Neural cell (in vitro differentiated cells): ENCODE measurements around the gene SS18L1. TPM values are rescaled to one million over a fixed set of nuclear protein-coding genes. Genes with fewer than 3 reads are reported as not detected.

Experiments
- H2AFZ ChIP-seq: fragments of 200-600, 300-800 bp; sonication (generic), shearing (Covaris generic); 2 replicates; pipeline ENCODE4 v1.6.0; 2014; ENCODE audit warnings: low read depth, mild to moderate bottlenecking, antibody characterized with exemption, low read length, moderate library complexity
- H3F3A ChIP-seq: fragments of 200-600 bp; shearing (Covaris generic); 2 replicates; pipeline ENCODE4 v1.6.1; 2016; ENCODE audit warnings: mild to moderate bottlenecking, moderate library complexity, mixed read lengths, antibody characterized with exemption, low read length; ENCODE audit not compliant: insufficient read depth, poor library complexity, severe bottlenecking
- H3K27ac ChIP-seq: fragments of 200-600, 300-800 bp; sonication (generic), shearing (Covaris generic); 2 replicates; pipeline ENCODE4 v1.5.1; 2014; ENCODE audit warnings: mild to moderate bottlenecking, low read length, moderate library complexity
- H3K27me3 ChIP-seq: fragments of 300-800, 200-600 bp; sonication (generic), shearing (Covaris generic); 2 replicates; pipeline ENCODE4 v1.6.0; 2014; ENCODE audit warnings: mild to moderate bottlenecking, low read depth, low read length, moderate library complexity; ENCODE audit not compliant: insufficient read depth
- H3K36me3 ChIP-seq: fragments of 300-800, 200-600 bp; sonication (generic), shearing (Covaris generic); 2 replicates; pipeline ENCODE4 v1.5.1; 2014; ENCODE audit warnings: mild to moderate bottlenecking, antibody characterized with exemption, low read length, moderate library complexity; ENCODE audit not compliant: insufficient read depth
- H3K4me2 ChIP-seq: fragments of 300-800, 200-600 bp; sonication (generic), shearing (Covaris generic); 2 replicates; pipeline ENCODE4 v1.6.0; 2014; ENCODE audit warnings: mild to moderate bottlenecking, low read length
- H3K4me3 ChIP-seq: fragments of 300-800, 200-600 bp; sonication (generic), shearing (Covaris generic); 2 replicates; pipeline ENCODE4 v1.5.1; 2014; ENCODE audit warnings: mild to moderate bottlenecking, low read length, moderate library complexity
- H3K79me2 ChIP-seq: fragments of 200-600 bp; shearing (Covaris generic); replicated peaks from 2 replicates; pipeline ENCODE4 v1.6.0; 2014; ENCODE audit warnings: mild to moderate bottlenecking, low read length, moderate library complexity; ENCODE audit not compliant: insufficient read depth
- H3K9ac ChIP-seq: fragments of 300-800, 200-600 bp; sonication (generic), shearing (Covaris generic); 2 replicates; pipeline ENCODE4 v1.6.1; 2016; ENCODE audit warnings: mild to moderate bottlenecking, low read length, mixed read lengths
- H3K9me2 ChIP-seq: fragments of 200-600 bp; shearing (Covaris generic); 2 replicates; pipeline ENCODE4 v1.6.1; 2016; ENCODE audit warnings: mild to moderate bottlenecking, low read length, mixed read lengths; ENCODE audit not compliant: insufficient read depth
- H3K9me3 ChIP-seq: fragments of 200-600, 300-800 bp; sonication (generic), shearing (Covaris generic); 2 replicates; pipeline ENCODE4 v1.6.1; 2016; ENCODE audit warnings: mild to moderate bottlenecking, mixed run types, low read length, moderate library complexity, mixed read lengths
- H4K20me1 ChIP-seq: fragments of 200-600 bp; shearing (Covaris generic); 2 replicates; pipeline ENCODE4 v1.6.1; 2016; ENCODE audit warnings: mild to moderate bottlenecking, mixed run types; ENCODE audit not compliant: insufficient read depth
- EP300 ChIP-seq: fragments of 450-650 bp; conservative IDR thresholded peaks from 2 replicates; pipeline ENCODE4 v1.6.1; 2014; ENCODE audit warnings: antibody characterized with exemption, mild to moderate bottlenecking, moderate library complexity; ENCODE audit not compliant: poor library complexity, severe bottlenecking
- EZH2 ChIP-seq: fragments of 200-600, 300-800 bp; shearing (Covaris generic), sonication (generic); IDR thresholded peaks from 2 replicates; pipeline ENCODE4 v1.6.1; 2014; ENCODE audit warnings: antibody characterized with exemption, low read length, borderline replicate concordance, mild to moderate bottlenecking; ENCODE audit not compliant: insufficient read depth, poor library complexity, severe bottlenecking
- MXI1 ChIP-seq: fragments of 450-650 bp; conservative IDR thresholded peaks from 2 replicates; pipeline ENCODE4 v1.6.1; 2014; ENCODE audit warnings: antibody characterized with exemption, mild to moderate bottlenecking; ENCODE audit not compliant: poor library complexity, severe bottlenecking
- POLR2AphosphoS5 ChIP-seq: IDR thresholded peaks from 2 replicates; pipeline ENCODE4 v1.6.1; 2012
- RAD21 ChIP-seq: fragments of 450-650 bp; conservative IDR thresholded peaks from 2 replicates; pipeline ENCODE4 v1.6.1; 2014; ENCODE audit warnings: antibody characterized with exemption, mild to moderate bottlenecking, moderate library complexity
- SMC3 ChIP-seq: fragments of 450-650 bp; conservative IDR thresholded peaks from 2 replicates; pipeline ENCODE4 v1.6.1; 2014; ENCODE audit warnings: antibody characterized with exemption, mild to moderate bottlenecking, moderate library complexity; ENCODE audit not compliant: poor library complexity
- TAF1 ChIP-seq: IDR thresholded peaks from 2 replicates; pipeline ENCODE4 v1.6.1; 2012; ENCODE audit warnings: low read depth
- polyA plus RNA-seq: library from polyadenylated mRNA; depleted of rRNA; stranded (reverse); fragments of >200 nt; gene quantifications from 2 replicates; pipeline ENCODE4 v1.2.3, GENCODE V29; 2014
- TF ChIP-seq, protein P1 (sequence below): IDR thresholded peaks from 2 replicates; pipeline ENCODE4 v1.6.1; 2012; ENCODE audit warnings: borderline replicate concordance
- TF ChIP-seq, protein P2 (sequence below): fragments of 450-650 bp; IDR thresholded peaks from 2 replicates; pipeline ENCODE4 v1.5.1; 2014; ENCODE audit warnings: antibody characterized with exemption, mild to moderate bottlenecking, moderate library complexity; ENCODE audit not compliant: poor library complexity, severe bottlenecking

Gene SS18L1
- polyA plus RNA-seq, 1 donor from 2014 or later: 117 TPM

DNA sequence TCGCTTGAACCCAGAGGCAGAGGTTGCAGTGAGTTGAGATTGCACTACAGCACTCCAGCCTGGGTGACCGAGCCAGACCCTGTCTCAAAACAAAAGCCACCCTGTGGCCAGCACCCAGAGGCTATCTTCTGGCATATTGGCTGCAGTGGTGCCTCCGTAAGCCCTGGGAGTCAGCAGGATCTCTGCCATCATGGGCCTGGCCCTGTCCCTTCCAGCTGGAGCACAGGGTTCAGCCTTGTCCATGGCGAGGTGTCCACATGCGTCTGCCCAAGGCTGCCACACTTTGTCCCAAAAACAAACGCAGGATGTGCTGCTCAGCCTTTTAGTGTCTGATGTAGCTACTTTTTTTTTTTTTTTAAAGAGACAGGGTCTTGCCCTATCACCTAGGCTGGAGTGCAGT is 23.9 kb downstream of the SS18L1 start:
- Histone ChIP-seq H3K79me2 (no peaks in the 10 kb centered on the region), H3K27ac (no peak overlapping the region), H3K4me2 (no peak overlapping the region), H3K27me3 (no peaks in the 10 kb centered on the region), H3K9me3 (no peaks in the 10 kb centered on the region), H3K4me3 (no peak overlapping the region), H2AFZ (no peak overlapping the region), H4K20me1 (no peaks in the 10 kb centered on the region), H3F3A (no peaks in the 10 kb centered on the region), H3K36me3 (no peaks in the 10 kb centered on the region), H3K9me2 (no peaks in the 10 kb centered on the region), H3K9ac (no peak overlapping the region)
- TF ChIP-seq, protein P1, sequence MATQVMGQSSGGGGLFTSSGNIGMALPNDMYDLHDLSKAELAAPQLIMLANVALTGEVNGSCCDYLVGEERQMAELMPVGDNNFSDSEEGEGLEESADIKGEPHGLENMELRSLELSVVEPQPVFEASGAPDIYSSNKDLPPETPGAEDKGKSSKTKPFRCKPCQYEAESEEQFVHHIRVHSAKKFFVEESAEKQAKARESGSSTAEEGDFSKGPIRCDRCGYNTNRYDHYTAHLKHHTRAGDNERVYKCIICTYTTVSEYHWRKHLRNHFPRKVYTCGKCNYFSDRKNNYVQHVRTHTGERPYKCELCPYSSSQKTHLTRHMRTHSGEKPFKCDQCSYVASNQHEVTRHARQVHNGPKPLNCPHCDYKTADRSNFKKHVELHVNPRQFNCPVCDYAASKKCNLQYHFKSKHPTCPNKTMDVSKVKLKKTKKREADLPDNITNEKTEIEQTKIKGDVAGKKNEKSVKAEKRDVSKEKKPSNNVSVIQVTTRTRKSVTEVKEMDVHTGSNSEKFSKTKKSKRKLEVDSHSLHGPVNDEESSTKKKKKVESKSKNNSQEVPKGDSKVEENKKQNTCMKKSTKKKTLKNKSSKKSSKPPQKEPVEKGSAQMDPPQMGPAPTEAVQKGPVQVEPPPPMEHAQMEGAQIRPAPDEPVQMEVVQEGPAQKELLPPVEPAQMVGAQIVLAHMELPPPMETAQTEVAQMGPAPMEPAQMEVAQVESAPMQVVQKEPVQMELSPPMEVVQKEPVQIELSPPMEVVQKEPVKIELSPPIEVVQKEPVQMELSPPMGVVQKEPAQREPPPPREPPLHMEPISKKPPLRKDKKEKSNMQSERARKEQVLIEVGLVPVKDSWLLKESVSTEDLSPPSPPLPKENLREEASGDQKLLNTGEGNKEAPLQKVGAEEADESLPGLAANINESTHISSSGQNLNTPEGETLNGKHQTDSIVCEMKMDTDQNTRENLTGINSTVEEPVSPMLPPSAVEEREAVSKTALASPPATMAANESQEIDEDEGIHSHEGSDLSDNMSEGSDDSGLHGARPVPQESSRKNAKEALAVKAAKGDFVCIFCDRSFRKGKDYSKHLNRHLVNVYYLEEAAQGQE: no peak
- TF ChIP-seq MXI1: no peak

DNA sequence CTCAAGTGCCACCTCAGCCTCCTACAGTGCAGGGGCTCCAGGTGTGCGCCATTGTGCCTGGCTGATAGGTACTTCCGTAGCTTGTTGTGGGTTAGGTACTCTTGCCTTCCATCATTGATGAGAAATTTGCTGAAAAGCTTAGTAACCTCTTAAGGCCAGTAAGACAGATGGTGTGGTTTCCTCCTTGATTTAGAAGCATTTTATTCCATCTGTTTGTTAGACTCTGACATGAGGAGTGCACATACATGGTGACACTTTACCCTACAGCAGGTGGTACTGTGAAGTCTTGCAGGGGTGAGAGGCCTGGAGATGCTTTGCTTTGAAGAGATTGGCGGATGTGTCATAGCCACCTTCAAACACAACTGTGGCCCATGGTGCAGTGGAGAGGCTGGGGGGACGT is 24.5 kb downstream of the SS18L1 start:
- Histone ChIP-seq H3K4me2 (no peak overlapping the region), H3K9me2 (no peaks in the 10 kb centered on the region), H3K4me3 (no peak overlapping the region), H3K9ac (no peak overlapping the region), H3K27ac (no peak overlapping the region), H3K79me2 (no peaks in the 10 kb centered on the region), H4K20me1 (no peaks in the 10 kb centered on the region), H2AFZ (no peak overlapping the region), H3F3A (no peaks in the 10 kb centered on the region), H3K36me3 (no peaks in the 10 kb centered on the region), H3K9me3 (no peaks in the 10 kb centered on the region), H3K27me3 (no peaks in the 10 kb centered on the region)
- TF ChIP-seq EZH2: no peak
- TF ChIP-seq POLR2AphosphoS5: no peak
- TF ChIP-seq, protein P1: no peak
- TF ChIP-seq EP300: no peak
- TF ChIP-seq, protein P2, sequence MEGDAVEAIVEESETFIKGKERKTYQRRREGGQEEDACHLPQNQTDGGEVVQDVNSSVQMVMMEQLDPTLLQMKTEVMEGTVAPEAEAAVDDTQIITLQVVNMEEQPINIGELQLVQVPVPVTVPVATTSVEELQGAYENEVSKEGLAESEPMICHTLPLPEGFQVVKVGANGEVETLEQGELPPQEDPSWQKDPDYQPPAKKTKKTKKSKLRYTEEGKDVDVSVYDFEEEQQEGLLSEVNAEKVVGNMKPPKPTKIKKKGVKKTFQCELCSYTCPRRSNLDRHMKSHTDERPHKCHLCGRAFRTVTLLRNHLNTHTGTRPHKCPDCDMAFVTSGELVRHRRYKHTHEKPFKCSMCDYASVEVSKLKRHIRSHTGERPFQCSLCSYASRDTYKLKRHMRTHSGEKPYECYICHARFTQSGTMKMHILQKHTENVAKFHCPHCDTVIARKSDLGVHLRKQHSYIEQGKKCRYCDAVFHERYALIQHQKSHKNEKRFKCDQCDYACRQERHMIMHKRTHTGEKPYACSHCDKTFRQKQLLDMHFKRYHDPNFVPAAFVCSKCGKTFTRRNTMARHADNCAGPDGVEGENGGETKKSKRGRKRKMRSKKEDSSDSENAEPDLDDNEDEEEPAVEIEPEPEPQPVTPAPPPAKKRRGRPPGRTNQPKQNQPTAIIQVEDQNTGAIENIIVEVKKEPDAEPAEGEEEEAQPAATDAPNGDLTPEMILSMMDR: no peak
- TF ChIP-seq TAF1: no peak
- no peak for TF ChIP-seq RAD21
- no peak for TF ChIP-seq MXI1
- no peak for TF ChIP-seq SMC3
